Motor neuron (in vitro differentiated cells): ENCODE measurements around the gene CLN3. TPM values are rescaled to one million over a fixed set of nuclear protein-coding genes. Genes with fewer than 3 reads are reported as not detected.

ENCODE experiments used
- ATAC-seq, 8 experiments: fragments of 200-7000 bp; cut with Tn5 transposase; replicated peaks in 6 of 8; 2 replicates each; pipeline ENCODE4 v1.8.0; 2021; ENCODE audit warnings: mild to moderate bottlenecking in 8 of 8, moderate library complexity in 8 of 8
- H3K27ac ChIP-seq, 2 donors: fragments of 250-450 bp; sonication (Bioruptor Pico); 2 replicates each; pipeline ENCODE4 v1.9.0; 2021; ENCODE audit warnings: antibody characterized with exemption in 2 of 2, mild to moderate bottlenecking in 2 of 2, moderate library complexity in 1 of 2
- H3K4me1 ChIP-seq, 2 donors: fragments of 250-450 bp; sonication (Bioruptor Pico); replicated peaks in 1 of 2; 2 replicates each; pipeline ENCODE4 v1.6.1; 2021; ENCODE audit warnings: antibody characterized with exemption in 2 of 2, mild to moderate bottlenecking in 2 of 2, moderate library complexity in 1 of 2
- H3K4me3 ChIP-seq, 5 donors: fragments of 250-450 bp; sonication (Bioruptor Pico); 2 replicates each; pipeline ENCODE4 v1.9.0; 2021; ENCODE audit warnings: antibody characterized with exemption in 5 of 5, mild to moderate bottlenecking in 5 of 5, moderate library complexity in 4 of 5
- WGBS, 10 experiments: fragments of 450-650 bp; shearing (Covaris generic); methylation state at CpG; one replicate each; pipeline ENCODE4 v1.0.0; 2022; 5-methylcytosine and 5-hydroxymethylcytosine counted together
- in situ Hi-C, 9 experiments: fragments of 400-800 bp; cut with MboI; loops; one replicate each; pipeline ENCODE4 v1.15.0; 2021; ENCODE audit warnings: low sequenced_read_pairs in 9 of 9, low pct_unique_long_range_greater_than_20kb in 2 of 9; ENCODE audit not compliant: unreplicated experiment in 9 of 9
- total RNA-seq, 8 experiments: library from RNA; unstranded; fragments of 300-600 nt; gene quantifications; 2 replicates each; pipeline versions ENCODE4 v1.2.3 to v1.2.4, GENCODE V29; 2022

Gene CLN3
- total RNA-seq = 10 to 100 TPM in 5 of 8 experiments, 1 to 10 TPM in 3; 3.7 to 16.7 (median 11.2) TPM

DNA sequence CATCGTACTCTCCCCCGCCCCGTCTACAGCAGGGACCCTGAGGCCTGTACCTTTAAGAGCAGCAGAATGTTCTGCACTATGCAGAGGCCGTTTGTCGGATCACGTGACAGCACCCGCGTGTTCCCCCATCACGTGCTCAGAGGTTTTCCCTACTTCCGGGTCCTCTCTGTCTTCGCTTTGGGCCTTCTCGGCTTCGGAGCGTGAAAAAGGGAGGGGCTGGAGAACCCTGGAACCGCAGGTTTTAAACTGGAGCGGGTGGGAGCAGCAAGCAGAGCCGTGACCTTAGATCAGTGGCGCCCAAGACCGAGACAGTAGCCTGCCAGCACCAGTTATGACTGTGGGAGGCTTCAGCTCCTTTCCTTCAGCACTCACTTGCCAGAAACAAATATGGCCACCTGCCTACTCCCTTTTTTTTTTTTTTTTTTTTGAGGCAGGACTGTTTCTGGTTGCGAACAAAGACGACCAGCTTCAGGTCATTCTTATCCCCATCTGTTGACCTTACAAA is at the start of gene CLN3:
CLN3 (minus strand) TSS at position 105 of the 505 bp plus-strand sequence. CDS start 315 bp downstream, outside the sequence.
- Histone ChIP-seq H3K4me3 (peak within 1 kb of the TSS; percentile 61 to 93 (median 89)), H3K4me1 (peaks cover 5 to 7% of the 10 kb centered on the region in 2 donors), H3K27ac (peak within 1 kb of the TSS; percentile 95 to 97)
- WGBS, 10 experiments = 0 to 18% (median 0%) methylated on average over 1 to 6 of the region's 21 CpGs; no CpG with 5 or more reads in 1 of the 10 experiments
- in situ Hi-C loops = no loop called here
- peak; percentile 97 to 98 (median 98) for ATAC-seq

DNA sequence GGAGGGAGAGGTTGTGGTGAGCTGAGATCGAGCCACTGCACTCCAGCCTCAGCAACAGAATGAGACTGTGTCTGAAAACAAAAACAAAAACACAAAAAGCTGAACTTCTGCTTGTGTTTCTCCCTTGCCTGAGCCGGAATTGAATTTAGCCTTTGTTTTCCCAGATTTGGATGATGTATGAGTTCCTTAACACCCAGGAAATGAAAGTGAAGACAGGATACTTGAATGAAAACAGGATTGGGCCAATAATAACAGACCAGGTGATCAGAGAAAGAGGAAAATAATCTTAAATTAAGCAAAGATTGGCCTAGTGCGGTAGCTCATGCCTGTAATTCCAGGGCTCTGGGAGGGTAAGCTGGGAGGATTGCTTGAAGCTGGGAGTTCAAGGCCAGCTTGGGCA is 48.5 kb upstream of the CLN3 start:
- in situ Hi-C loops = no loop called here
- WGBS, 10 experiments = 58 to 100% (median 82%) methylated on average over 1 to 3 of the region's 3 CpGs
- Histone ChIP-seq H3K4me3 (no peak overlapping the region), H3K27ac (no peak overlapping the region), H3K4me1 (no peaks in the 10 kb centered on the region)
- ATAC-seq = no peak

DNA sequence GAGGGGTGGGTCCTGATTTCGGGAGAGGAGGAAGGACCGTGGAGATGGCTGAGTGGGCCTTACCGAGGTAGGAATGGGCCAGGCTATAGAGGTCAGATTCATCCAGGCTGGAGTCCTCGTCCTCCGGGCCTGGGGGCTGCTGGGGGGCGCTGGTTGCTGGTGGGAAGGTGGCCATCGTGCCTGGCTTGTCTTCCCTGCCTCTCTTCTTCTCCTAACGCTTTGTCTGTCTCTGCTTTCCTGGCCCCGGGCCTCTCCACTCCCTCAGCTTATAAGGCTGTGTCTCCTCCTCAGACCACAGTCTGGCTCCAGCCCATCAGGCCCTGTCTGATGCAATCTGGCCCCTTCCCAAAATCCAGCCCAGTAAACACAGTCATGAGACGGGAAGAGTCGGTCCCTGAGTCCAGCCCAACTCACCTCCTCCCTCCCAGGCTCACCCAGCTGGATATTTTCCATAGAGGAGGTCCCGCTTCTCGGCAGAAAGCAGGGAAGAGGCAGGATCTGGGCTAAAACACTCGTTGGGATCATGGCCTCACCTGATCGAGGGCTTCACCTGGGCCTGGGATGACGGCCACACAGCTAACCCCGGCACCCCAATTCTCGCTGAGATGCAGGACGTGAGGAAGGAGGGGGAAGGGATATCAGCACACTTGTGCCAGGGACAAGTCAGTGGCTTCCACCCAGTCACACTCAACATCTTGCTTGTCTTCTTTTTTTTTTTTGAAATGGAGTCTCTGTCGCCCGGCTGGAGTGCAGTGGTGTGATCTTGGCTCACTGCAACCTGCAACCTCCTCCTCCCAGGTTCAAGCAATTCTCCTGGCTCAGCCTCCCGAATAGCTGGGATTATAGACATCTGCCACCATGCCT is 47.1 kb upstream of the CLN3 start, which contains the start of gene NUPR1:
NUPR1 (minus strand) TSS at position 242 of the 864 bp plus-strand sequence; CDS start at position 175, 67 bp downstream.
- 16 to 87% (median 75%) methylated on average over 1 to 15 of the region's 22 CpGs; no CpG with 5 or more reads in 2 of the 10 experiments for WGBS, 10 experiments
- in situ Hi-C loops = no loop called here
- Histone ChIP-seq H3K4me1 (no peaks in the 10 kb centered on the region), H3K27ac (no peak within 1 kb of the TSS), H3K4me3 (no peak within 1 kb of the TSS)
- peak in 4 of 8 experiments; percentile 69 to 92 (median 86) for ATAC-seq

DNA sequence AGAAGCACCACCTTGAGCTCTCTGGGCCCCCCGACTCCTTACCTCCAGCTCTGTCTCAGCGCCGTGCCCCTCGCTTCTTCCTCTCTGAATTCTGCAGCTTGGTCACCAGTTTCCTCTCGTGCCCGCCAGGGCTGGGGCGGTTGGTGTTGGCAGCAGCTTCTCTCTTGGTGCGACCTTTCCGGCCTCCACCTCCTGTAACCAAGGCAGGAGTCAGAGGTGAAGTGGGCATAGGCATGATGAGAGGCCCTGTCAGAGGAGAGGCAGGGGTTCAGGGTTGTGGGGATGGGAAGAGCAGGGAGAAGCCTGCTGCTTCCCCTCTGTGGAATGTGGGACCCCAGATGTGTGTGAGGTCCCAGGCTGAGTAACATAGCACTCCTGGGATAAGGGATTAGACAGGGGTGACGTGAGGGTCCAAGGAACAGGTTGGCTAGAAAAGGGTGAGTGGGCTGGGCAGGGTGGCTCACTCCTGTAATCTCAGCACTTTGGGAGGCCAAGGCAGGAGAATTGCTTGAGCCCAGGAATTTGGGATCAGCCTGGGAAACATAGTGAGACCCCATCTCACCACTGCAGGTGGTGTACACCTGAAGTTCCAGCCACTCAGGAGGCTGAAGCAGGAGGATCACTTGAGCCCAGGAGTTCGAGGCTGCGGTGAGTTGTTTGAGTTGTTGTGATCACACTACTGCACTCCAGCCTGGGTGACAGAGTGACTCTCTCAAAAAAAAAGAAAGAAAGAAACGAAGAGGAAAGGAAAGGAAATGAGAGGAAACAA is 46.3 kb upstream of the CLN3 start:
- no peaks in the 10 kb centered on the region for H3K4me1 ChIP-seq
- no peak for ATAC-seq
- 0 to 97% (median 56%) methylated on average over 1 to 9 of the region's 13 CpGs; no CpG with 5 or more reads in 4 of the 10 experiments for WGBS, 10 experiments
- H3K27ac ChIP-seq = no peak overlapping the region
- in situ Hi-C loops = no loop called here
- no peak overlapping the region for H3K4me3 ChIP-seq

DNA sequence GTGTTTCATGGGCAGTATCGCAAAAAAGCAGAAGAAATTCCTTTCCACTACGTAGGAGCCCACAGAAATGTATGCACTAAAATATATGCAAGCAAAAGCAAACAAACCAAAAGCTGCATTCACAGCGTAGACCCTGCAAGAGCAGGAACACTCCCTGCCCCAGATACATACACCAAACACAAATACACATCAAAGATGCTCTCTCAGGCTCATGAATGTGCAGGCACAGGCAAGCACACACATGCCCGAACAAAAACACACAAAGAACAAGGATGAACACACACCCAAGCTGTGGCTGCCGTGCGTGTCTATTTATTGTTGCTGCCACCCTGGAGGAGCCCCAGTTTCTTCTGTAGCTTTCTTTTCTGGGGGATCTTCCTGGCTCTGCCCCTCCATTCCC is 45.2 kb upstream of the CLN3 start:
- WGBS, 10 experiments = 23 to 100% (median 89%) methylated on average over 2 to 6 of the region's 6 CpGs; no CpG with 5 or more reads in 3 of the 10 experiments
- ATAC-seq = peak in 2 of 8 experiments; percentile 25 to 60
- Histone ChIP-seq H3K27ac (no peak overlapping the region), H3K4me1 (no peaks in the 10 kb centered on the region), H3K4me3 (no peak overlapping the region)
- in situ Hi-C loops = no loop called here

DNA sequence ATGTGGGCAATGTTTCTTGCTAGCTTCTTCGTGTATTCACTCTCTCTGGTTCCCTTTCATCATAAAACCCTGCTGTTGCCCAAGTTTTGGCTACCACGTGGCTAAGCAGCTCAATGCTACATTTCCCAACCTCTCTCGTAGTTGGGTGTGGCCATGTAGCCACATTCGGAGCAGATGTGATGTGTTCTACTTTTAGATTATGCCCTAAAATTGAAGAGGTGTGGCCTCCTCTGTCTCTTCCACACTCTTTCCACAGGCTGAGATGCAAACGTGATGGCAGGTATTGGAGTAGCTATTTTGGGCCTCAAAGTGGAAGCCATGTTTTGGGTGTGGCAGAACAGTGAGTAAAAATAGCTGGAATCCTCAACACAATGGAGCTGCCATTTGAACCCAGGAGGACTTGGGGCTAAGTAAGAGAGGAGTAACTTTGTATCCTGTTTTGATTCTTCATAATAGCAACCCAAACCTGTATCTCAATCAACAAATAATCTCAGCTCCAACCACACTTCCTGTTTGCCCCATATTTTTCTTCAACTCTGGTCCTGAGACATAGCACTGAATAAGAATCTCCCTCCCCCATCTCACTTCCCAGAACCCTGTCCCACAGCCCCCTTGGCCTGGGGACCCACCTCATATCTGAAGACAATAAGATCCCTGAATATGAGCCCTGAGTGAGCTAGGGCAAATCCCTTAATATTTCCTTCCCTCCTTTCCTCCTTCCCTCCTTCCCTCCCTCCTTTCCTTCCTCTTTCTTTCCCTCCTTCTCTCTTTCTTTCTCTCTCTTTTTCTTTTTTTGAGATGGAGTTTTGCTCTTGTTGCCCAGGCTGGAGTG is 42.9 kb upstream of the CLN3 start:
- in situ Hi-C loops = no loop called here
- Histone ChIP-seq H3K27ac (no peak overlapping the region), H3K4me1 (no peaks in the 10 kb centered on the region), H3K4me3 (no peak overlapping the region)
- peak in 3 of 8 experiments; percentile 7 to 38 (median 14) for ATAC-seq
- WGBS, 10 experiments = 0 to 81% (median 72%) methylated on average over 1 to 5 of the region's 5 CpGs; no CpG with 5 or more reads in 2 of the 10 experiments

DNA sequence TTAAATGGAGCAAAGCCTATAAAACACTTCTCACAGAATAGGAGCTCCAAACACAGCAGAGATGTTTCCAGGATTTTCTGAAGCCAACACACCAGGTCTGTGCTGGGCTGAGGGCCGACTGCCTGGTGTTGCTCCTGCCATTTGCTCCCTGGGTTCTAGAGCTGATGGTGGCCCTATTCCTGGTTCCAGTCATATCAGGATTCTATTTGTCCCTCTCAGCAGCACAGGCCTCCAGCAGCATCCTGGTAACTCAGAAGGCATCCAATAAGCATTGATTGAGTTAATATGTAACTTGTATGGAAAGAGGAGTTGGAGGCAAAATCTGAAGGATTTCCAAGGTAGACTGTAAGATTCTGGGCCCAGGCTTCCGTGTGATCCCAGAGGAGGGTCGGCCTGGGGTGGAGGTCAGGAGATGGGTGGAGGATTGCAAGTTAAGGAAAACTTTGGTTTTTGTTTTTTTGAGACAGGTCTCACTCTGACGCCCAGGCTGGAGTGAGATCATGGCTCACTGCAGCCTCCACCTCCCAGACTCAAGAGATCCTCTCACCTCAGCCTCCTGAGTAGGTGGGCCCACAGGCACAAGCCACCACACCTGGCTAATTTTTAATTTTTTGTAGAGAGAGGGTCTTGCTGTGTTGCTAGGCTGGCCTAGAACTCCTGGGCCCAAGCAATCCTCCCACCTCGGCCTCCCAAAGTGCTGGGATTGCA is 41.2 kb upstream of the CLN3 start:
- 58 to 100% (median 89%) methylated on average over 1 to 4 of the region's 5 CpGs; no CpG with 5 or more reads in 3 of the 10 experiments for WGBS, 10 experiments
- no peak overlapping the region for H3K27ac ChIP-seq
- H3K4me3 ChIP-seq = no peak overlapping the region
- in situ Hi-C loops = no loop called here
- no peak for ATAC-seq
- H3K4me1 ChIP-seq = no peaks in the 10 kb centered on the region

DNA sequence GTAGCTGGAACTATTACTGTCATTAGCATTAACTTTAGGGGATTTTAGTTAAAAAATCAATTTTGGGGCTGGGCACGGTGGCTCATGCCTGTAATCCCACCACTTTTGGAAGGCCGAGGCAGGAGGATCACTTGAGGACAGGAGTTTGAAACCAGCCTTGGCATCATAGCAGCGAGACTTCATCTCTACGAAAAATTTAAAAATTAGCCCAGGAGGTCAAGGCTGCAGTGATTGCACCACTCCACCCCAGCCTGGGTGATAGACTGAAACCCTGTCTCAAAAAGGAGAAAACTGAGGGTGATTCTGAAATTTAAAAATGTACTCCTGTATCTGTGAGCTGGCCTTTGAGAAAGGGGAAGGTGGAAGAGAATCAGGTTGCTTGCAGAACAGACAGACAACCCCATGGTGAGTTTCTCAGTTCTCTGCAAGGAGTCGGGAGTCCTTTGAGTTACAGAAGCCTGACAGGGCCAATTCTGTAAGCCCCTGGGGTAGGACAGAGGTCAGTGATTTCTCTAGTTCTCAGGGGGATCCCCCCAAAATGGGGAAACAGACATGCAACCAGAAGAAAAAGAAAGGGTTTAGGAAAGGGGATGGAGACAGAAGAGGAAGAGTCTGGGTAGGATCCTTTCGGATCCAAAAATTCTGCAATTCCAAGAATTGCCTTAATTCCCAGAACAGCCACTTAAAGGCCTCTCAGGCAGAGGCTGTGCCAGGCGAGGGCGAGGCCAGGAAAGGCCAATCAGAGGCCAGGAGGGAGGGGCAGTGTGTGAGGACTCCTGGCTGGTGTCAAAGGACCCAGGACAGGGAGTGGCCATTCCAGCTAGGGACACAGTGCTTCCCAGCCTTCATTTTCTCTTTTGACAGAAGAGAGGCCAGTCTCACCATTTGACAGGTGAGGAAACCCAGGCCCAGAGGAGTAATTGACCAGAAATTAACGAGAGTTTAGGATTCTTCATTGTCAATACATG is 40.2 kb upstream of the CLN3 start:
- Histone ChIP-seq H3K4me3 (no peak overlapping the region), H3K4me1 (no peaks in the 10 kb centered on the region), H3K27ac (no peak overlapping the region)
- in situ Hi-C loops = no loop called here
- peak in 3 of 8 experiments; percentile 57 to 69 (median 59) for ATAC-seq
- WGBS, 10 experiments = 26 to 74% (median 60%) methylated on average over 4 to 8 of the region's 9 CpGs; no CpG with 5 or more reads in 1 of the 10 experiments

DNA sequence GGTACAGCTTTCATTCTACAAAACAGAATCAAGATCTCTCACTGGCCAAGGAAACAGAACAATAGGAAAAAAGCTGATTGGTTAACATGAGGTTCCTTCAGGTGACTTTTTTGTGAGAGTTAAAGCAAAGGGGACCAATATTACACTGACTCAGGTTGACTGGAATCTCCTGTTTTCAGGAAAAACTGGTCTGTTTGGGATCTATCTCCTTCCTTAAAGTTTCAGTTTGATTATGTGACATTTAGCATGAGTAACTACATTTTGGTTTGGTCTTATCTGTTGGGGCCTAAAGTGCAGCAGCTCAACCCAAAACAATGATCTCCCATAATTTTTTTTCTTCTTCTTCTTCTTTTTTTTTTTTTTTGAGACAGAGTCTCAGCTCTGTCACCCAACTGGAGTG is 37.2 kb upstream of the CLN3 start:
- Histone ChIP-seq H3K27ac (no peak overlapping the region), H3K4me3 (no peak overlapping the region), H3K4me1 (no peaks in the 10 kb centered on the region)
- ATAC-seq = no peak
- in situ Hi-C loops = no loop called here

DNA sequence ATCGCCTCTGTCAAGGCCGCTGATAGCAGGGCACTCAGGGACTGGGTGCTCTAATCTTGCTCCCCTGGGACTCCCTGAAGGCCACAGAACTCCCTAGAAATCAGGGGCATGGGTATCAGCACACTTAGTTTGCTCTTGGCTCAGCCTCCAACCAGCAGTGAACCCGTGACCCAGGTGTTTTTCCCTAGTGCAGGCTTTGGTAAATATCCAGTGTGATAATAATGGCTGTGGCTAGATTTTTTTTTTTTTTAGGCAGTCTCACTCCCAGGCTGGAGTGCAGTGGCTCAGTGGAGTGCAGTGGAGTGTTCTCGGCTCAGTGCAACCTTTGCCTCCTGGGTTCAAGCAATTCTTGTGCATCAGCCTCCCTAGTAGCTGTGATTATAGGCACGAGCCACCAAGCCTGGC is 36.6 kb upstream of the CLN3 start:
- in situ Hi-C loops = no loop called here
- Histone ChIP-seq H3K4me3 (no peak overlapping the region), H3K4me1 (no peaks in the 10 kb centered on the region), H3K27ac (no peak overlapping the region)
- WGBS, 10 experiments = 29 to 100% (median 76%) methylated on average over 1 to 5 of the region's 5 CpGs; no CpG with 5 or more reads in 1 of the 10 experiments
- no peak for ATAC-seq

DNA sequence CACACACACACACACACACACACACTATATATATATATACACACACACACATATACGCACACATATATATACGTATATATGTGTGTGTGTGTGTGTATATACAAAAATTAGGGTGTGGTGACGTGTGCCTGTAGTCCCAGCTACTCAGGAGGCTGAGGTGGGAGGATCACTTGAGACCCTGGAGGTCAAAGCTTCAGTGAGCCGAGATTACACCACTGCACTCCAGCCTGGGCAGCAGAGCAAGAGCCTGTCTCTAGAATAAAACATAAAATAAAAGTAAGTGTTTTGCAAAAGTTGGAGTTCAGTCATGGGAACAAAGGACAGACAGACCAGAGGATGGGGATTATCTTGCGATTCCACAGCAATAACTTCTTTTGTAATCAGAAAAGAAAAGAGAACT is 36.1 kb upstream of the CLN3 start:
- WGBS, 10 experiments = 60 to 100% (median 80%) methylated on average over 1 to 2 of the region's 5 CpGs; no CpG with 5 or more reads in 4 of the 10 experiments
- ATAC-seq = no peak
- Histone ChIP-seq H3K4me3 (no peak overlapping the region), H3K4me1 (no peaks in the 10 kb centered on the region), H3K27ac (no peak overlapping the region)
- in situ Hi-C loops = no loop called here
